GM12892 (cell line): Measurements from ENCODE around the gene LAS1L.

Source experiments
- POLR2A ChIP-seq: IDR thresholded peaks from 2 replicates; pipeline ENCODE4 v1.6.1; 2011; ENCODE audit warnings: low read depth, low read length, control low read depth
- POLR2AphosphoS5 ChIP-seq: IDR thresholded peaks from 2 replicates; pipeline ENCODE4 v1.6.1; 2011; ENCODE audit warnings: low read depth, low read length, control low read depth
- TAF1 ChIP-seq: IDR thresholded peaks from 2 replicates; pipeline ENCODE4 v1.6.1; 2011; ENCODE audit warnings: low read depth, mild to moderate bottlenecking, control low read depth, low read length, borderline replicate concordance

GRCh38 chrX:65551489-65552339 is 17.1 kb upstream of the LAS1L start:
- no peak for TF ChIP-seq POLR2A
- TF ChIP-seq POLR2AphosphoS5, result no peak
- TF ChIP-seq TAF1, result no peak
